GM23338 (cell line): ENCODE data around the gene MCM7.

Experiments used
- CREB1 ChIP-seq: fragments of 250-450 bp; sonication (Bioruptor Pico); IDR thresholded peaks from 2 replicates; pipeline ENCODE4 v1.5.0; 2020; ENCODE audit warnings: low read depth, mild to moderate bottlenecking, moderate library complexity
- CTCF ChIP-seq, 2 experiments: fragments of 200-600 bp in 1 of 2; sonication (generic) in 1 of 2; conservative IDR thresholded peaks; 2 replicates each; pipeline versions ENCODE4 v1.5.1 to v1.6.1; 2016 to 2017; ENCODE audit warnings: antibody characterized with exemption in 2 of 2, low read depth in 2 of 2, mild to moderate bottlenecking in 2 of 2, moderate library complexity in 1 of 2
- ETS1 ChIP-seq: IDR thresholded peaks from 2 replicates; pipeline ENCODE4 v1.6.1; 2016; ENCODE audit warnings: antibody characterized with exemption
- JUNB ChIP-seq: IDR thresholded peaks from one replicate; pipeline ENCODE4 v1.6.1; 2016; ENCODE audit warnings: antibody characterized with exemption; ENCODE audit not compliant: unreplicated experiment
- POLR2AphosphoS5 ChIP-seq: IDR thresholded peaks from 2 replicates; pipeline ENCODE4 v1.6.1; 2016; ENCODE audit warnings: antibody characterized with exemption, low read depth
- REST ChIP-seq: IDR thresholded peaks from one replicate; pipeline ENCODE4 v1.6.1; 2018; ENCODE audit warnings: antibody characterized with exemption; ENCODE audit not compliant: unreplicated experiment
- ZNF114 ChIP-seq: fragments of 250-450 bp; sonication (Bioruptor Pico); IDR thresholded peaks from 2 replicates; pipeline ENCODE4 v1.5.0; 2020; ENCODE audit warnings: mild to moderate bottlenecking, moderate library complexity

- TF ChIP-seq CTCF (conservative IDR thresholded peaks at IDR 0.05; ENCODE audit: low read depth in 2 of 2): no peak
- TF ChIP-seq ZNF114: no peak
- TF ChIP-seq POLR2AphosphoS5: no peak
- TF ChIP-seq JUNB: no peak
- no peak for TF ChIP-seq REST
- no peak for TF ChIP-seq ETS1
- no peak for TF ChIP-seq CREB1 (CRISPR knock-in tag)
Measured at GRCh38 chr7:100095704-100096103, 5.5 kb downstream of the MCM7 start.
